Astrocyte (in vitro differentiated cells and primary cell): ENCODE measurements around the gene NOL4L. TPM values are rescaled to one million over a fixed set of nuclear protein-coding genes. Genes with fewer than 3 reads are reported as not detected.

Experiments used
- DNase-seq: peaks from one replicate; pipeline ENCODE4 v3.0.0-alpha.2; 2010; ENCODE audit warnings: low read depth
- FAIRE-seq: peaks from 2 replicates; lab custom pipeline; 2011; peaks lifted over from hg19 to GRCh38; lab: Jason Lieb, UNC
- H2AFZ ChIP-seq: 2 replicates; pipeline ENCODE4 v1.6.0; 2012; ENCODE audit warnings: low read depth, low read length, inconsistent platforms
- H3K27ac ChIP-seq: 2 replicates; pipeline ENCODE4 v1.5.1; 2011; ENCODE audit warnings: low read depth, low read length, inconsistent platforms
- H3K27me3 ChIP-seq: 2 replicates; pipeline ENCODE4 v1.6.0; 2011; ENCODE audit warnings: low read length, inconsistent platforms; ENCODE audit not compliant: insufficient read depth
- H3K36me3 ChIP-seq: 2 replicates; pipeline ENCODE4 v1.5.1; 2011; ENCODE audit warnings: low read length, inconsistent platforms; ENCODE audit not compliant: insufficient read depth
- H3K4me1 ChIP-seq: 2 replicates; pipeline ENCODE4 v1.5.1; 2011; ENCODE audit warnings: low read length, inconsistent platforms; ENCODE audit not compliant: insufficient read depth
- H3K4me2 ChIP-seq: 2 replicates; pipeline ENCODE4 v1.6.0; 2012; ENCODE audit warnings: low read length, inconsistent platforms
- H3K4me3 ChIP-seq: 2 replicates; pipeline ENCODE4 v1.5.1; 2011; ENCODE audit warnings: low read depth, mild to moderate bottlenecking, low read length, inconsistent platforms; ENCODE audit not compliant: insufficient read depth
- H3K79me2 ChIP-seq: 2 replicates; pipeline ENCODE4 v1.6.0; 2012; ENCODE audit warnings: mild to moderate bottlenecking, low read length, inconsistent platforms; ENCODE audit not compliant: insufficient read depth
- H3K9ac ChIP-seq: 2 replicates; pipeline ENCODE4 v1.6.0; 2012; ENCODE audit warnings: mild to moderate bottlenecking, low read length, inconsistent platforms
- H3K9me3 ChIP-seq: 2 replicates; pipeline ENCODE4 v1.5.1; 2012; ENCODE audit warnings: low read depth, mild to moderate bottlenecking, low read length, inconsistent platforms; ENCODE audit not compliant: insufficient read depth
- H4K20me1 ChIP-seq: 2 replicates; pipeline ENCODE4 v1.6.0; 2012; ENCODE audit warnings: low read length, inconsistent platforms; ENCODE audit not compliant: insufficient read depth
- H3K27ac Mint-ChIP-seq: one replicate; pipeline ENCODE4 v1.8.0; 2021; ENCODE audit warnings: mild to moderate bottlenecking, mixed read lengths; ENCODE audit not compliant: unreplicated experiment
- H3K27me3 Mint-ChIP-seq: one replicate; pipeline ENCODE4 v1.8.0; 2021; ENCODE audit warnings: low read depth, mixed read lengths; ENCODE audit not compliant: unreplicated experiment
- H3K36me3 Mint-ChIP-seq: one replicate; pipeline ENCODE4 v1.8.0; 2021; ENCODE audit warnings: low read depth, mixed read lengths; ENCODE audit not compliant: unreplicated experiment
- H3K4me1 Mint-ChIP-seq: one replicate; pipeline ENCODE4 v1.8.0; 2021; ENCODE audit warnings: low read depth, mixed read lengths; ENCODE audit not compliant: unreplicated experiment
- H3K4me3 Mint-ChIP-seq: one replicate; pipeline ENCODE4 v1.8.0; 2021; ENCODE audit warnings: mild to moderate bottlenecking, moderate library complexity, mixed read lengths; ENCODE audit not compliant: unreplicated experiment
- H3K9me3 Mint-ChIP-seq: one replicate; pipeline ENCODE4 v1.8.0; 2021; ENCODE audit warnings: mild to moderate bottlenecking, mixed read lengths; ENCODE audit not compliant: unreplicated experiment
- CTCF ChIP-seq: IDR thresholded peaks from 2 replicates; pipeline ENCODE4 v1.5.1; 2011; ENCODE audit warnings: low read depth, mild to moderate bottlenecking, inconsistent platforms, low read length, moderate library complexity; ENCODE audit not compliant: insufficient read depth
- EZH2 ChIP-seq: IDR thresholded peaks from 2 replicates; pipeline ENCODE4 v1.6.1; 2012; ENCODE audit warnings: mild to moderate bottlenecking, low read length, inconsistent platforms; ENCODE audit not compliant: insufficient read depth
- total RNA-seq: library from RNA; stranded (reverse); gene quantifications from 2 replicates; pipeline ENCODE4 v1.2.1, GENCODE V29; 2021

The NOL4L gene
- total RNA-seq, 1 donor from 2014 or later = 35.5 TPM

- peak overlapping the region; percentile 58 for H3K27ac Mint-ChIP-seq
- Histone ChIP-seq H3K4me1 (peaks cover 48% of the 10 kb centered on the region), H3K9me3 (no peaks in the 10 kb centered on the region), H3K4me2 (peak overlapping the region; percentile 94), H3K4me3 (peak overlapping the region; percentile 0), H2AFZ (no peak overlapping the region), H3K36me3 (no peaks in the 10 kb centered on the region), H3K27me3 (no peaks in the 10 kb centered on the region), H3K79me2 (peaks cover 73% of the 10 kb centered on the region), H3K27ac (no peak overlapping the region), H4K20me1 (peaks cover 68% of the 10 kb centered on the region), H3K9ac (peak overlapping the region; percentile 9)
- peaks cover 47% of the 10 kb centered on the region for H3K4me1 Mint-ChIP-seq
- peak overlapping the region; percentile 84 for H3K4me3 Mint-ChIP-seq
- FAIRE-seq (no peak), DNase-seq (no peak)
- H3K27me3 Mint-ChIP-seq = no peaks in the 10 kb centered on the region
- peaks cover 2% of the 10 kb centered on the region for H3K36me3 Mint-ChIP-seq
- no peak for TF ChIP-seq CTCF
- no peak for TF ChIP-seq EZH2
- H3K9me3 Mint-ChIP-seq = no peaks in the 10 kb centered on the region
These were observed 104.5 kb downstream of the NOL4L start for GRCh38 chr20:32480371-32481241.

GRCh38 chr20:32479697-32480171, 105.4 kb downstream of the NOL4L start:
- Histone ChIP-seq H3K4me2 (no peak overlapping the region), H3K9ac (no peak overlapping the region), H4K20me1 (peaks cover 68% of the 10 kb centered on the region), H3K9me3 (no peaks in the 10 kb centered on the region), H3K36me3 (no peaks in the 10 kb centered on the region), H3K27me3 (no peaks in the 10 kb centered on the region), H2AFZ (no peak overlapping the region), H3K4me1 (peaks cover 56% of the 10 kb centered on the region), H3K4me3 (no peak overlapping the region), H3K27ac (no peak overlapping the region), H3K79me2 (peaks cover 77% of the 10 kb centered on the region)
- Mint-ChIP-seq H3K4me1 (peaks cover 43% of the 10 kb centered on the region), H3K4me3 (peak overlapping the region; percentile 60), H3K9me3 (no peaks in the 10 kb centered on the region), H3K27ac (no peak overlapping the region), H3K27me3 (no peaks in the 10 kb centered on the region), H3K36me3 (peaks cover 2% of the 10 kb centered on the region)
- no peak for DNase-seq
- FAIRE-seq = no peak
- no peak for TF ChIP-seq CTCF
- TF ChIP-seq EZH2 = no peak

- Histone ChIP-seq H3K4me2 (no peak overlapping the region), H3K4me3 (no peak overlapping the region), H3K9ac (no peak overlapping the region), H2AFZ (no peak overlapping the region), H3K36me3 (no peaks in the 10 kb centered on the region), H3K27me3 (no peaks in the 10 kb centered on the region), H3K27ac (no peak overlapping the region), H3K9me3 (no peaks in the 10 kb centered on the region), H4K20me1 (peaks cover 68% of the 10 kb centered on the region), H3K4me1 (peaks cover 60% of the 10 kb centered on the region), H3K79me2 (peaks cover 84% of the 10 kb centered on the region)
- FAIRE-seq = no peak
- DNase-seq = no peak
- Mint-ChIP-seq H3K9me3 (no peaks in the 10 kb centered on the region), H3K4me1 (peaks cover 43% of the 10 kb centered on the region), H3K36me3 (peaks cover 2% of the 10 kb centered on the region), H3K4me3 (peak overlapping the region; percentile 50), H3K27ac (peak overlapping the region; percentile 62), H3K27me3 (no peaks in the 10 kb centered on the region)
- TF ChIP-seq EZH2 = no peak
- no peak for TF ChIP-seq CTCF
These were observed 106.1 kb downstream of the NOL4L start for GRCh38 chr20:32479012-32479411.
